ENCODE results near the gene TMUB2. TPM values are rescaled to one million over a fixed set of nuclear protein-coding genes. Genes with fewer than 3 reads are reported as not detected.

TMUB2 gene
- total RNA-seq, 1 donor from 2014 or later = 41.9 TPM

DNA sequence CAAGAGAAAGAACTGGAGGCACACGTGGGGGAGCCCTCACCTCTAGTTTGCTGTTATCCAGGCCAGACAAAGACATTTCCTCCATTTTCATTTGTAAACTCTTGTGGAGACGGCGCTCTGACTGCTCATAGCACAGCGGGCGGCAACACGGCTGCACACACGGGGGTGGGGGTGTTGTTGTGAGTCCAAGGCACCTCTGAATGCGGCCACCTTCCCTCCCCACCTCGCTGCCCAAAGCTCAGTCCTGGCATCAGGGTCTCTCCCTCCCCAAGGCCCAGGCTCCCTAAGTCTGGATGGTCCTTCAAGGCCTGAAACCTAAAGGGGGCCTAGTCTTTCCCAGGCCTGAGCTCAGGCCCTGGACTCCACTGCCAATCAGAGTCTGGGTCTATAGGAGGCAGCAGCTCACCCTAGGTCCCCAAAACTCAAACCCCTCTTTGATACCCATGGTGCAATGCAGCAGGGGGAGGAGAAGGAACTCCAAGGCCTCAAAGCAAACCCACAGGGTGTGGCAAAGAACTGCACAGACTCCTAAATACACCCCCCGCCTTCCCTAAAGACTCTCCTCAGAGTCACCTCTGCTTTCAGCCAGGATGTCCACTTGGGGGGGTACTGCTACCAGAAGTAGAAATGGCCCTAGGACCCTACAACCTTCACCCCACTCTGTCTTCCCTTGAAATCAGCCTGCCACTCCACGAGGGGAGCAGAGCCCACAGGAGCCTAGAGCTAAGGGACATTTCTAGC is 11.4 kb downstream of the TMUB2 start:
- H3K4me3 ChIP-seq = peak overlapping the region; percentile 83
- intact Hi-C loops (cut with DNase I) = no loop called here
- peak overlapping the region; percentile 96 for H3K27ac ChIP-seq
- peaks cover 23% of the 10 kb centered on the region for H3K4me1 ChIP-seq
- H3K27me3 ChIP-seq (ENCODE audit: low read depth) = no peaks in the 10 kb centered on the region
- no peaks in the 10 kb centered on the region for H3K9me3 ChIP-seq
- no peak for DNase-seq
- ATAC-seq = peak; percentile 1 to 2
- H3K36me3 ChIP-seq = peaks cover 45% of the 10 kb centered on the region
- TF ChIP-seq, protein P1, sequence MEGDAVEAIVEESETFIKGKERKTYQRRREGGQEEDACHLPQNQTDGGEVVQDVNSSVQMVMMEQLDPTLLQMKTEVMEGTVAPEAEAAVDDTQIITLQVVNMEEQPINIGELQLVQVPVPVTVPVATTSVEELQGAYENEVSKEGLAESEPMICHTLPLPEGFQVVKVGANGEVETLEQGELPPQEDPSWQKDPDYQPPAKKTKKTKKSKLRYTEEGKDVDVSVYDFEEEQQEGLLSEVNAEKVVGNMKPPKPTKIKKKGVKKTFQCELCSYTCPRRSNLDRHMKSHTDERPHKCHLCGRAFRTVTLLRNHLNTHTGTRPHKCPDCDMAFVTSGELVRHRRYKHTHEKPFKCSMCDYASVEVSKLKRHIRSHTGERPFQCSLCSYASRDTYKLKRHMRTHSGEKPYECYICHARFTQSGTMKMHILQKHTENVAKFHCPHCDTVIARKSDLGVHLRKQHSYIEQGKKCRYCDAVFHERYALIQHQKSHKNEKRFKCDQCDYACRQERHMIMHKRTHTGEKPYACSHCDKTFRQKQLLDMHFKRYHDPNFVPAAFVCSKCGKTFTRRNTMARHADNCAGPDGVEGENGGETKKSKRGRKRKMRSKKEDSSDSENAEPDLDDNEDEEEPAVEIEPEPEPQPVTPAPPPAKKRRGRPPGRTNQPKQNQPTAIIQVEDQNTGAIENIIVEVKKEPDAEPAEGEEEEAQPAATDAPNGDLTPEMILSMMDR (IDR thresholded peaks at IDR 0.05) = no peak

- TF ChIP-seq, protein P1 (IDR thresholded peaks at IDR 0.05) = no peak
- H3K27ac ChIP-seq = peak overlapping the region; percentile 96
- H3K4me1 ChIP-seq = peaks cover 29% of the 10 kb centered on the region
- DNase-seq (peak; percentile 82), ATAC-seq (peak; percentile 52 to 54)
- H3K36me3 ChIP-seq = peaks cover 37% of the 10 kb centered on the region
- intact Hi-C loops (cut with DNase I) = no loop called here
- no peaks in the 10 kb centered on the region for H3K27me3 ChIP-seq (ENCODE audit: low read depth)
- H3K4me3 ChIP-seq = peak overlapping the region; percentile 83
- no peaks in the 10 kb centered on the region for H3K9me3 ChIP-seq
Observed at GRCh38 chr17:44198721-44199552, 12.2 kb downstream of the TMUB2 start.

DNA sequence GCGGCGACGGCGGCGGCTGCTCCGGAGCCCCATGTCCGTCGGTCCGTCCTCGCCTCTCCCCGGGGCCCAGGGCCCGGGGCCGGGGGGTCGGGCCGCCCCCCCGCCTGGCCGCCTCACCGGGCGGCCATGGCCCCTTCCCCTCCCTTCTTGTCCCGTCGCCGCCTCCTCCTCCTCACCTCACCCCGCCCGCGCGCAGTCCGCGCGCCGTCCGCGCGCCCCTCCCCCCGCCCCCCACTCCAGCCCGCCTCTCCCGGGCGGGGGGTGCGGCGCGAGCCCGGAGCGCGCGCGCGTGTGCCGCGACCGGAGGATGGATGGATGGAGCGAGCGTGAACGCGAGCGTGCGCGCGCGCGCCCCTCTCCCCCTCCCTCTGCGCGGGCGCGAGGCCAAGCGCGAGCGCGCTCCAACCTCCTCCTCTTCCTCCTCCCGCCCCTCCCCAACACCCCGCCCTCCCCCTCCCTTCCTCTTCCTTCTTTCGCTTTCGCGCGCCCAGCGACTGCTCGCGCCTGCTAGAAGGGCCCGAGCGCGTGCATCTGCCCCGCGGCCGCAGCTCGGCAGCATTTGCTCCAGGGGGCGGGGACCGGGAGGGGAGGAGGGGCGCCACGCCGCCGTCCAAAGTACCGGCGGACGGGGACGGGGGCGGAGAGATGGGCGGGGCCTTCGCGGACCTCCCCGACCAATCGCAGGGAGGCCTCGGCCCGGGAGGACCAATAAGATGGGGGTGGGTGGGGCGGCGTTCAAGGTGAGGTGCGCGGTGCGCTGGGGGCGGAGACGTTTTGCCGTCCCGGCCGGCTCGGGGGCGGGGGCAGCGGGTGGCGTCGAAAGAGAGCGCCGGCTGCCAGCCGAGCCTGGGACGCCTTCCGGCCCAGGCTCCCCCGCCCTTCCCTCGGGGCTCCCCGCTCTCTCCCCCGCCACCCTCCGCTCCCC is 13.0 kb downstream of the TMUB2 start, which contains the start of gene ATXN7L3:
TSS of gene ATXN7L3 (minus strand) at position 332 of the 925 bp plus-strand sequence. CDS start 1,814 bp downstream, outside the sequence.
- TF ChIP-seq, protein P1 (IDR thresholded peaks at IDR 0.05) = no peak
- Histone ChIP-seq H3K36me3 (peaks cover 28% of the 10 kb centered on the region), H3K27ac (peak within 1 kb of the TSS; percentile 96), H3K4me3 (peak within 1 kb of the TSS; percentile 83), H3K9me3 (no peaks in the 10 kb centered on the region), H3K27me3 (ENCODE audit: low read depth) (no peaks in the 10 kb centered on the region), H3K4me1 (peaks cover 37% of the 10 kb centered on the region)
- DNase-seq (peak; percentile 99), ATAC-seq (peak; percentile 96 to 97)
- intact Hi-C loops (cut with DNase I) = no loop called here

- peak; percentile 1 for ATAC-seq
- no peaks in the 10 kb centered on the region for H3K27me3 ChIP-seq (ENCODE audit: low read depth)
- H3K4me1 ChIP-seq = peaks cover 37% of the 10 kb centered on the region
- H3K9me3 ChIP-seq = no peaks in the 10 kb centered on the region
- H3K36me3 ChIP-seq = peaks cover 20% of the 10 kb centered on the region
- H3K27ac ChIP-seq = peak overlapping the region; percentile 96
- intact Hi-C loops (cut with DNase I) = no loop called here
- no peak for DNase-seq
- peak overlapping the region; percentile 83 for H3K4me3 ChIP-seq
- TF ChIP-seq, protein P1 (IDR thresholded peaks at IDR 0.05) = no peak
Observed at GRCh38 chr17:44200478-44201155, 13.8 kb downstream of the TMUB2 start.

All from lower lobe of right lung (tissue), 2 donors.